Loucy (cell line): ENCODE data around the gene C13orf46.

Source experiments
- CTCF ChIP-seq: fragments of 200-600 bp; sonication (generic); conservative IDR thresholded peaks from 2 replicates; pipeline ENCODE4 v1.5.1; 2014; ENCODE audit warnings: mild to moderate bottlenecking, antibody characterized with exemption, low read length
- EZH2phosphoT487 ChIP-seq: fragments of 200-600 bp; IDR thresholded peaks from 2 replicates; pipeline ENCODE4 v1.6.1; 2018; ENCODE audit warnings: antibody characterized with exemption, mild to moderate bottlenecking, moderate library complexity, borderline replicate concordance

- TF ChIP-seq CTCF (no peak), EZH2phosphoT487 (no peak)
Observed at GRCh38 chr13:113942591-113943103, 31.2 kb downstream of the C13orf46 start.
